Spleen (tissue), 7 donors: ENCODE measurements around the gene ARL17A.
"Not testable (repeated sequence)": the region's sequence is repeated elsewhere in the genome, so short reads cannot be mapped to it uniquely, and the experiment has no call there.

Source experiments
- CTCF ChIP-seq, 11 experiments: fragments of 200-600 bp in 7 of 11; fragments of 450-650 bp in 4 of 11; sonication (generic) in 4 of 11; IDR thresholded peaks in 8 of 11; conservative IDR thresholded peaks in 3 of 11; 1 replicate in 7 of 11; 2 replicates in 4 of 11; pipeline versions ENCODE4 v1.4.0 to v1.8.0; 2016 to 2021; ENCODE audit warnings: antibody characterized with exemption in 11 of 11, inconsistent platforms in 4 of 11, mild to moderate bottlenecking in 1 of 11
- POLR2A ChIP-seq, 3 donors: fragments of 450-650 bp; IDR thresholded peaks; one replicate each; pipeline ENCODE4 v1.5.1; 2017; ENCODE audit warnings: antibody characterized with exemption in 3 of 3, mild to moderate bottlenecking in 1 of 3
- POLR2AphosphoS5 ChIP-seq, 3 donors: sonication (generic); formaldehyde crosslinking; IDR thresholded peaks; one replicate each; pipeline ENCODE4 v1.5.1; 2017; ENCODE audit warnings: antibody characterized with exemption in 3 of 3
- donor health status: DM: no; HTN: no; CAD: no; lungs with moderate emphysema.
- donor health status: DM: no; HTN: no; CAD: no.
- donor health status: DM: no; HTN: no; CAD: no.

DNA sequence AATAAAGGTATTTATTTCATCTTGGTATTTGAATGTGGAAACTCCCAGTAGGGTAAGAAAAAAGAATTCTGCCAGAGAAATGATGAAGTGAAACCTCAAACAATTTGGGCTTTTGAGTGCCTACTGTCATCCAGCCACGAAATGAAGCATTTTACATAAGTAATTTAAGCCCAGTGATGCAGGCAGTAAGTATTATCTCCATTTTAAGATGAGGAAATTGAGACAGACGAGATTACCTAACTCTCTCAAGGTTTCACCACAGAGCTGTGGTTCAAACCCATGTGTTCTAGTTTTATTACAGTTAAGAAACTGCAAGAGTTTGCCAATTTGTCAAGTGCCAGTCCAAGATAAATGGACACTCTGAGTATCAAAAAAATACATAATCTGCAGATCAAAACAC, 13.2 kb downstream of the ARL17A start:
- not testable (repeated sequence) for TF ChIP-seq POLR2AphosphoS5 (IDR thresholded peaks at IDR 0.05); POLR2A (IDR thresholded peaks at IDR 0.05); CTCF (IDR thresholded peaks at IDR 0.05 in 8 of 11, conservative IDR thresholded peaks at IDR 0.05 in 3 of 11)
